COR-L47 (cell line): ENCODE data around the gene STX11.
A peak's percentile ranks its signal among the peaks of the same experiment; 100 is the strongest.

ENCODE experiments used
- DNase-seq: peaks from one replicate; lab custom pipeline; 2025; lab: John Stamatoyannopoulos, UW

Gene STX11

DNA sequence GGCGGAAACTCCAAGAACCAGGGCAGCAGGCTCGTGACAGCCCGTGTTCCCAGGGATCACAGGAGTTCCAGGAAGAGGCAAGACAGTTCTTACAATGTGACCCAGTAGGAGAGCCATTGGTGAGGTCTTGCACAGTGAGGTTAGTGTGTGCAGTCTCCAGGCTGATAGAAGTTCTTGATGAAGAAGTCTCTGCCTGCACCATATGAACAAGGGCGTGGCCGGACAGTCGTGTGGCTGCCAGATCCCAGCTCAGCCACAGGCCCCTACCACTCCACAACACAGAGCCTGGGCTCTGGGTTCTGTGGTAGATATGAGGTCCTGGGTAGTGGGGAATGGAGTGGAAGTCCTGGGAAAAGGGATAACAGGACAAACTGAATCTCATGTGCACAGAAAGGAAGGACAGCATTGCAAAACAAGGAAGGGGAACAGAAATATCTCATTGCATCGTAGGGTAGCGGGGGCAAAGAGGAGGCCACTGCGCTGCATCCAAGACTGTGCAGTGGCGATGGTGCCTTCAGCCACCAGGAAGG lies 65.2 kb downstream of the STX11 start:
- DNase-seq = no peak

GRCh38 chr6:144215932-144216667 lies 65.8 kb downstream of the STX11 start:
- DNase-seq = peak; percentile 88

DNA sequence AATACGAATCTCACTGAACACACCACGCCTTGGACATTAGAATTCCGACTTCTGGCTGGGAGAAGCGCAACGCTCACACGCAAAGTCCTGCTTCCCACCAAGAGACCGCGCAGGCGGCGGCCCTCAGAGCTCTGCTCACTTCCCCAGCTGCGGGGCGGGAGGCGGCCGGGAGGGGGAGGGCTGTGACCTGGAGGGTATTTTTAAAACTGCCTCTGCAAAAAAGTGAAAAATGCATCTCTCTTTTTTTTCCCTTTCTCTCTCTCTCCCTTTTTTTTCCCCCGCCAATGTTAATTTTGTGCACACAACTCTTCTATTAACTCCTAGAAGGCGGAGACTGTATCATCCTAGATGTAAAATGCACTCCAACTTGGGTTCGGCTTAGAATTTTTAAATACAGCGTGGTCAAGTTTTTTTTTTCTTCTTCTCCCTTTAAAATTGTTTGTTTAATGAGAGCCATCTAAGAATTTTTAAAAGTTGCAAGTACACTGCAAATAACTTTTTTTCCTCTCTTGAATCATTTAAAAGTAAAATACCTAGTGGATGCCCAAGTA lies 66.4 kb downstream of the STX11 start:
- DNase-seq = no peak

DNA sequence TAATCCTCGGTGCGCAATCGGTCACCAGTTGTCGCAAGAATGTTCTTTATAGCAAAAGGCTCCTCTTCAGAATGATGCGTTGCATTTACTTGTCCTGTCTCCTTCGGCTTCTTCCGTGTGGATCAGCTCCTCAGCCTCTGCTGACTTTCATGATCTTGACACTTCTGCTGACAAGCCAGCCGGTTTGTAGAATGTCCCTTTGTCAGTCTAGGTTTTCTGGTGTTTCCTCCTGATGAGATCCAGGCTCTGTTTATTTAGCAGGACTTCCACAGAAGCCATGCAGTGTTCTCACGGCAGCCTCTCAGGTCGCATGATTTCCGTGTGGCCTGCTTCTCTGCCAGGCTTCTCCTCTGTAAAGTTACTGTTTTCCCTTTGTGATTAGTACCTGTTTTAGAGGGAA lies 66.9 kb downstream of the STX11 start:
- no peak for DNase-seq

GRCh38 chr6:144217797-144218196 lies 67.5 kb downstream of the STX11 start:
- DNase-seq = no peak

DNA sequence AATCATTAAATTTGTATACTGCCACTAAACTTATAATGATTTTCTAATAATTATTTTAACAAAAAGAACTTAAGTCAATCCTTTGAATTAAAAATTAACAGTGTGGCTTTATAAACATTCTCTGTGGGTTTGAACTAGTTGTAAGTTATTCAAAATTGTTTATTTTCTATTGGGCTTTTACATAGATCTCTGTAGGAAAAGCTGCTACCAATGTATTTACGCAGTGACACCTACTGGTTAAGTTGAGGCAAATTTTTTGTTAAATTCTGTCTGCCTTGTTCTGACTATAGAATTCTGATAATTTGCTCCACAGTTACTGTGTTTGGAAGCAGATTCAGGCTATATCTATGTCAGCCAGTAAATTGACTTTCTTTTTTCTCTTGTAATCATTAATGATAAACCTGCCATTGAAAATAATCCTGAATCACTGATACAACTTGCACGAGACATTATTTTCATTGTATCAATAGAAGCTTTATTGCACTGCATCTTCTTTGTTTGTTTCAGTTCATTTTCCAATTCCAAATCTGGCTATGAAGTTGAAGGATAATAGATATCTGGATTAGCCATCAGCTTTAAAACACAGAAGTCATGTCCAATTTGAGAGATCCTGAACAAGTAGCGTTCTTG lies 68.9 kb downstream of the STX11 start:
- DNase-seq = peak; percentile 4

GRCh38 chr6:144220031-144220790 lies 69.9 kb downstream of the STX11 start:
- no peak for DNase-seq

- no peak for DNase-seq
These were observed 73.4 kb downstream of the STX11 start for GRCh38 chr6:144223686-144224085.

- DNase-seq = no peak
These were observed 81.4 kb downstream of the STX11 start for GRCh38 chr6:144231721-144232120.

DNA sequence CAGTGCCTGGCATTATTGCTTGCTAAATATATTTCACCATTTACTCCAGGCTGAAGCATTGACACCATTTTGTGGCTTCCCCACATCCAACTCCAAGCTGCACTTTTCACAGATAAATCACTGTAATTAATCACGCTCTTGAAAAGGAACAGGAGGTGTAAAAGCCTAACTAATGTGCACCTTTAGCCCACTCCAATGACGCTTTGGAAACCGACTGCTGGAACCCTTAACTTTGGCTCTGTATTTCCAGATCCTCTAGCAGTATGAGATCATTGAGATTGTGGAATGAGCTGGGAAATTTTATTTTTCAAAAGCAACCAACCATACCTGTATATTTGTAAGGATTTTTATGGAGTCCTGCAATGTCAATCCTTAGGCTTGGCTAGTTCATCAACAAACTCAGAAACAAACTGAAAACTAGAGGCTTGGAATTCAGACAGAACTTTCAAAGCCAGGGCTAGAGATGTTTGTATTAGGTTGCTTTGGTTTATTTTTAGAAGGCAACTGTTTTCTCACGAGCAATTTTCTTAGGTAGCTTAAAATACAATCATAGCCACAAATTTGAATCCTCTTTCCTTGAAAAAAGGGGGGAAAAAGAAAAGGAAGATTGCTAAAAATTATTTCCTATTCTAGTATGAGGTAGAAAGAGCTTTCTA lies 82.0 kb downstream of the STX11 start:
- no peak for DNase-seq

DNA sequence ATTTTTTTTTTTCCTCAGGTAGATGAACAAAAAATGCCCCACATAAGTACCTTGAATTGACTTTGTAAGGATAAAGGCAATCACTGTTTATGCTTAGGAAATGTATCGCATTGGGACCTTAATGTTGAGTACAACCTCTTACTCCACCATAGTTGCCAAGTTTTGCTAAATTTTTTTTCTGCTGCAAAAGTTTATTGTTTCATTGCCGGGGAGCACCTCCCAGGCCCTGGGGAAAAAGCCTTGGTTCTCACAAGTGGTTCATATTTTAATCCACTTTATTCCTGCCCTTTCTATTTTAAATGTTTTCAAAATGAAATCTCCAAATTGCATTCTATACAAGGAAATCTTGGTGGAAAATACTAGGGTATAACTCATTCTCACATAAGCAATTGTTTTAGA lies 82.5 kb downstream of the STX11 start:
- DNase-seq = no peak

- no peak for DNase-seq
These were observed 84.1 kb downstream of the STX11 start for GRCh38 chr6:144234399-144234798.

GRCh38 chr6:144234935-144235334 lies 84.6 kb downstream of the STX11 start:
- no peak for DNase-seq
